B cell (primary cell): ENCODE results near the gene NOS3. TPM values are rescaled to one million over a fixed set of nuclear protein-coding genes. Genes with fewer than 3 reads are reported as not detected.

ENCODE experiments used
- ATAC-seq: fragments of 200-7000 bp; cut with Tn5 transposase; one replicate; pipeline ENCODE4 v1.10.0; 2021; ENCODE audit warnings: low read depth, mild to moderate bottlenecking, moderate number of reproducible peaks, moderate library complexity
- CTCF ChIA-PET: fragments of 350-600 bp; sonication (Branson Sonifier 250); formaldehyde crosslinking; loops from one replicate; lab custom pipeline; 2021; ENCODE audit warnings: antibody characterized with exemption, inconsistent platforms; lab: Charles Lee
- POLR2A ChIA-PET: fragments of 350-600 bp; sonication (Branson Sonifier 250); formaldehyde crosslinking; loops from one replicate; lab custom pipeline; 2021; ENCODE audit warnings: antibody characterized with exemption; lab: Charles Lee
- DNase-seq: peaks from one replicate; pipeline ENCODE4 v3.0.0; 2013
- H2AFZ ChIP-seq: 2 replicates; pipeline ENCODE4 v1.6.1; 2012; ENCODE audit warnings: mild to moderate bottlenecking, low read depth, low read length; ENCODE audit not compliant: insufficient read depth, poor library complexity, severe bottlenecking
- H3K27ac ChIP-seq, 2 donors: 1 replicate in 1 of 2; 2 replicates in 1 of 2; pipeline ENCODE4 v1.5.1; 2012 to 2013; ENCODE audit warnings: low read length in 2 of 2, mild to moderate bottlenecking in 2 of 2, moderate library complexity in 1 of 2
- H3K27me3 ChIP-seq, 4 experiments: fragments of 200-600 bp in 1 of 4; sonication (generic) in 1 of 4; replicated peaks in 1 of 4; 1 replicate in 2 of 4; 2 replicates in 2 of 4; pipeline versions ENCODE4 v1.6.1 to v1.7.0; 2013 to 2016; ENCODE audit warnings: low read length in 3 of 4, mild to moderate bottlenecking in 2 of 4, mixed read lengths in 1 of 4, moderate library complexity in 1 of 4; ENCODE audit not compliant: insufficient read depth in 4 of 4, control insufficient read depth in 3 of 4; ENCODE audit errors: control extremely low read depth in 1 of 4
- H3K36me3 ChIP-seq, 2 experiments: replicated peaks in 1 of 2; 1 replicate in 1 of 2; 2 replicates in 1 of 2; pipeline versions ENCODE4 v1.6.1 to v1.7.1; 2013; ENCODE audit warnings: low read length in 1 of 2; ENCODE audit not compliant: insufficient read depth in 2 of 2, control insufficient read depth in 1 of 2; ENCODE audit errors: control extremely low read depth in 1 of 2, extremely low read depth in 1 of 2
- H3K4me1 ChIP-seq, 2 donors: fragments of 200-600 bp in 1 of 2; sonication (generic) in 1 of 2; 1 replicate in 1 of 2; 2 replicates in 1 of 2; pipeline versions ENCODE4 v1.5.1 to v1.6.1; 2013 to 2017; ENCODE audit warnings: low read length in 2 of 2; ENCODE audit not compliant: control insufficient read depth in 2 of 2, insufficient read depth in 2 of 2
- H3K4me2 ChIP-seq: replicated peaks from 2 replicates; pipeline ENCODE3; 2012; ENCODE audit warnings: mild to moderate bottlenecking, low read depth, low read length; ENCODE audit not compliant: poor library complexity, severe bottlenecking
- H3K4me3 ChIP-seq, 5 experiments: fragments of 200-600 bp in 1 of 5; sonication (generic) in 1 of 5; 1 replicate in 3 of 5; 2 replicates in 2 of 5; pipeline versions ENCODE4 v1.5.1 to v1.7.0; 2011 to 2016; ENCODE audit warnings: low read length in 4 of 5, mild to moderate bottlenecking in 4 of 5, low read depth in 2 of 5, control low read depth in 1 of 5, moderate library complexity in 1 of 5; ENCODE audit not compliant: insufficient read depth in 1 of 5; ENCODE audit errors: control extremely low read depth in 1 of 5, extremely low read depth in 1 of 5
- H3K79me2 ChIP-seq: fragments of 200-600 bp; sonication (generic); one replicate; pipeline ENCODE4 v1.6.0; 2016; ENCODE audit warnings: low read length; ENCODE audit not compliant: control insufficient read depth, insufficient read depth
- H3K9ac ChIP-seq: fragments of 200-600 bp; sonication (generic); 2 replicates; pipeline ENCODE4 v1.6.1; 2017; ENCODE audit warnings: mild to moderate bottlenecking, low read length, moderate library complexity
- H3K9me3 ChIP-seq, 3 donors: one replicate each; pipeline versions ENCODE4 v1.6.1 to v1.7.1; 2013; ENCODE audit warnings: low read length in 2 of 3; ENCODE audit not compliant: control insufficient read depth in 2 of 3, insufficient read depth in 1 of 3; ENCODE audit errors: control extremely low read depth in 1 of 3
- H4K20me1 ChIP-seq: 2 replicates; pipeline ENCODE4 v1.6.0; 2012; ENCODE audit warnings: mild to moderate bottlenecking, low read length; ENCODE audit not compliant: insufficient read depth, control insufficient read depth, poor library complexity, severe bottlenecking
- H3K27ac Mint-ChIP-seq: one replicate; pipeline ENCODE4 v1.8.0; 2021; ENCODE audit warnings: mixed read lengths
- H3K27me3 Mint-ChIP-seq: one replicate; pipeline ENCODE4 v1.8.0; 2021; ENCODE audit warnings: mixed read lengths
- H3K4me1 Mint-ChIP-seq: one replicate; pipeline ENCODE4 v1.8.0; 2021; ENCODE audit warnings: mixed read lengths
- H3K4me3 Mint-ChIP-seq: one replicate; pipeline ENCODE4 v1.8.0; 2021; ENCODE audit warnings: mixed read lengths
- H3K9me3 Mint-ChIP-seq: one replicate; pipeline ENCODE4 v1.8.0; 2022; ENCODE audit warnings: mixed read lengths; ENCODE audit not compliant: insufficient read depth
- EZH2 ChIP-seq: IDR thresholded peaks from 2 replicates; pipeline ENCODE4 v1.6.1; 2012; ENCODE audit warnings: borderline replicate concordance, low read depth, mild to moderate bottlenecking, moderate library complexity, low read length; ENCODE audit not compliant: insufficient read depth, poor library complexity, severe bottlenecking
- WGBS: methylation state at CpG from one replicate; pipeline ENCODE4 v1.1.5; 2013; ENCODE audit warnings: missing lambda C conversion rate; ENCODE audit not compliant: insufficient coverage; 5-methylcytosine and 5-hydroxymethylcytosine counted together
- intact Hi-C: fragments of 100-400 bp; cut with micrococcal nuclease; formaldehyde crosslinking; loops from one replicate; pipeline ENCODE4 v1.10.0; 2022
- polyA plus RNA-seq: library from polyadenylated mRNA; depleted of rRNA; stranded (reverse); fragments of >200 nt; gene quantifications from 2 replicates; pipeline ENCODE4 v1.2.3, GENCODE V29; 2012
- total RNA-seq, 2 donors: library from RNA; stranded (reverse); fragments of 120-200 nt in 1 of 2; gene quantifications; 1 replicate in 1 of 2; 2 replicates in 1 of 2; pipeline versions ENCODE4 v1.2.3 to v1.2.4, GENCODE V29; 2013 to 2022
- TF ChIP-seq, protein P1 (sequence below): fragments of 200-600 bp; IDR thresholded peaks from one replicate; pipeline ENCODE4 v1.8.0; 2022; ENCODE audit warnings: antibody characterized with exemption, mild to moderate bottlenecking

Gene NOS3
- total and polyA plus RNA-seq, 2 donors (not counting 1 experiment from before 2014, with no cell fraction given): 0.39 to 0.54 TPM

DNA sequence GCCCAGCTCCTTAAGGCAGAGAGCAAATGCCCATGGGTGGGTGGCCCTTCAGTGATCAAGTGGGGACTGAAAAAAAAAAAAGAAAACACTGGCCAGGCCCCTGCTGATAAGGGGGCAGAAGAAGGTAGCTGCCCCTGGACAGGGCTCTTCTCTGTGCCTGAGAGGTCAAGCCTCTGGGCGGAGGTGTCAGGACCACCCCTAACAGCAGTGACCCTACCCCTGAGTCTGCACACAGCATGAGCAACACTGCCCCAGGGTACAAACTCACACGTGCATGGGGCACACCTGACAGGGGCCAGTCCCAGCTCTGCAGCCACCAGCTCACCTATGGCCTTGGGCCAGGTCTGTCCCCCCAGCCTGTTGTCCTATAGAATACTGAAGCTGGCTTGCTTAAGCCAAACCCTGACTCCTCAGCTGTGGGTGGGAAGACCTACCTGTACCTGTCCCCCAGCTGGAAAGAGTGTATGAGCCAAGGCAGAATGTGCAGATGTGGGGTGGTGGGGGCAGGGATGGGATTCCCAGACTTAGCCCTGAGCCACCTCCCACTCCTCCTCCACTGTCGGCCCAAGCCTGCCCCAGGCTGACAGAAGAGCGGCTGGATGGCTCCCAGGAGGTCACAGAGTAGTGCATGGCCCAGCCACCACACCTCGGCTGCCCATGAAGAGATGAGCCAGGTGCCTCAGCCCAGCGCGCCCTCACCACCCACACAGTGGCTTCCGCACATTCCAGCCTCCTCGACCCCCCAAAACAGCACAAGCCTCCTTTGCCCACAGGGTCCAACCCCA is 36.4 kb upstream of the NOS3 start:
- Mint-ChIP-seq H3K27ac (no peak overlapping the region), H3K4me1 (no peaks in the 10 kb centered on the region), H3K27me3 (peaks cover 45% of the 10 kb centered on the region), H3K9me3 (no peaks in the 10 kb centered on the region), H3K4me3 (no peak overlapping the region)
- intact Hi-C loops: no loop called here
- Histone ChIP-seq H2AFZ (no peak overlapping the region), H3K4me3 (no peak overlapping the region), H3K79me2 (no peaks in the 10 kb centered on the region), H3K4me2 (no peak overlapping the region), H3K4me1 (no peaks in the 10 kb centered on the region), H4K20me1 (no peaks in the 10 kb centered on the region), H3K9me3 (peaks cover 0 to 5% (median 0%) of the 10 kb centered on the region in 3 donors), H3K9ac (no peak overlapping the region), H3K36me3 (no peaks in the 10 kb centered on the region), H3K27me3 (peaks cover 0 to 31% (median 0%) of the 10 kb centered on the region in 4 experiments), H3K27ac (no peak overlapping the region)
- ATAC-seq (no peak), DNase-seq (no peak)
- 93% methylated on average over 7 of the region's 9 CpGs for WGBS
- POLR2A ChIA-PET: no interaction called here
- CTCF ChIA-PET: interaction anchor here (0.5 to 1.6 kb wide), 4 partner anchors 8 to 1569 kb away, joined by 3 to 5 read pairs (median 3); no protein-coding TSS in a partner anchor
- TF ChIP-seq, protein P1, sequence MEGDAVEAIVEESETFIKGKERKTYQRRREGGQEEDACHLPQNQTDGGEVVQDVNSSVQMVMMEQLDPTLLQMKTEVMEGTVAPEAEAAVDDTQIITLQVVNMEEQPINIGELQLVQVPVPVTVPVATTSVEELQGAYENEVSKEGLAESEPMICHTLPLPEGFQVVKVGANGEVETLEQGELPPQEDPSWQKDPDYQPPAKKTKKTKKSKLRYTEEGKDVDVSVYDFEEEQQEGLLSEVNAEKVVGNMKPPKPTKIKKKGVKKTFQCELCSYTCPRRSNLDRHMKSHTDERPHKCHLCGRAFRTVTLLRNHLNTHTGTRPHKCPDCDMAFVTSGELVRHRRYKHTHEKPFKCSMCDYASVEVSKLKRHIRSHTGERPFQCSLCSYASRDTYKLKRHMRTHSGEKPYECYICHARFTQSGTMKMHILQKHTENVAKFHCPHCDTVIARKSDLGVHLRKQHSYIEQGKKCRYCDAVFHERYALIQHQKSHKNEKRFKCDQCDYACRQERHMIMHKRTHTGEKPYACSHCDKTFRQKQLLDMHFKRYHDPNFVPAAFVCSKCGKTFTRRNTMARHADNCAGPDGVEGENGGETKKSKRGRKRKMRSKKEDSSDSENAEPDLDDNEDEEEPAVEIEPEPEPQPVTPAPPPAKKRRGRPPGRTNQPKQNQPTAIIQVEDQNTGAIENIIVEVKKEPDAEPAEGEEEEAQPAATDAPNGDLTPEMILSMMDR: no peak
- no peak for TF ChIP-seq EZH2

DNA sequence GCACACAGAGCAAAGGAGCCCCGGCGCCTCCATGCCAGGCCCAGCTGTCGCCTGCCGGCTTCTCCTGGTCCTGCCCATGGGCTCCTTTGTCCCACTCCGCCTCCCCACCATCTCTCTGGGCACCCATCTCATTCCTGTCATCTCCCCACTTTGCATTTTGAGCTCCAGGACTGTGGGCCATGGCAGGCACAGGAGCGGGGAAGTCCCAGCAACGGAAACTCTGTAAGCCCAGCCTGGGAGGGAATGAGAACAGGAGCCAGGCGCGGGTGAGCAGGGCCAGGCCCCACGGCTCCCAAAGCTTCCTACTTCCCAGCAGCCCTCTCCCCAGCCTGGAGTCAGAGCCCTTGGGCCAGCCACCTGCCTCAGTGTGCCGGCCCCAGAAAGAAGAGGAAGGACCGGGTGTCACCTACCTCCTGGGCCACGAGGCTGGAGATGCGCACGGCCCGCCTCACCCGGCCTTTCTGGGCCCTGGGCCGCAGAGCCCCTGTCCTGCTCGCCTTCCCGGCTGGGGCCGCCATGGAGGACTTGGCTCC is 35.8 kb upstream of the NOS3 start:
- Histone ChIP-seq H3K27ac (no peak overlapping the region), H3K36me3 (no peaks in the 10 kb centered on the region), H2AFZ (no peak overlapping the region), H4K20me1 (no peaks in the 10 kb centered on the region), H3K79me2 (no peaks in the 10 kb centered on the region), H3K27me3 (peaks cover 0 to 36% (median 0%) of the 10 kb centered on the region in 4 experiments), H3K4me1 (no peaks in the 10 kb centered on the region), H3K4me3 (no peak overlapping the region), H3K9me3 (peaks cover 0 to 9% (median 0%) of the 10 kb centered on the region in 3 donors), H3K4me2 (no peak overlapping the region), H3K9ac (no peak overlapping the region)
- no peak for ATAC-seq
- Mint-ChIP-seq H3K27ac (no peak overlapping the region), H3K27me3 (peaks cover 50% of the 10 kb centered on the region), H3K4me1 (no peaks in the 10 kb centered on the region), H3K4me3 (no peak overlapping the region), H3K9me3 (no peaks in the 10 kb centered on the region)
- WGBS: 83% methylated on average over 18 of the region's 21 CpGs
- CTCF ChIA-PET: no interaction called here
- no peak for TF ChIP-seq EZH2
- TF ChIP-seq, protein P1: no peak
- DNase-seq: no peak
- POLR2A ChIA-PET: no interaction called here
- intact Hi-C loops: no loop called here
